HUES6 (cell line): ENCODE measurements around the gene C1QTNF2.

Source experiments
- H3K27ac ChIP-seq: 2 replicates; pipeline ENCODE4 v1.7.0; 2013; ENCODE audit warnings: low read depth, mild to moderate bottlenecking, low read length, inconsistent platforms
- H3K27me3 ChIP-seq: 2 replicates; pipeline ENCODE4 v1.6.1; 2013; ENCODE audit warnings: low read length; ENCODE audit not compliant: control insufficient read depth, insufficient read depth
- H3K36me3 ChIP-seq: 2 replicates; pipeline ENCODE4 v1.6.1; 2013; ENCODE audit warnings: low read length; ENCODE audit not compliant: control insufficient read depth, insufficient read depth
- H3K4me1 ChIP-seq: 2 replicates; pipeline ENCODE4 v1.6.1; 2013; ENCODE audit warnings: low read length; ENCODE audit not compliant: control insufficient read depth, insufficient read depth
- H3K4me3 ChIP-seq: 2 replicates; pipeline ENCODE4 v1.5.1; 2013; ENCODE audit warnings: low read depth, low read length
- H3K9ac ChIP-seq: one replicate; pipeline ENCODE4 v1.6.1; 2013; ENCODE audit warnings: mild to moderate bottlenecking, low read length
- H3K9me3 ChIP-seq: 2 replicates; pipeline ENCODE4 v1.6.1; 2013; ENCODE audit warnings: low read depth, low read length; ENCODE audit not compliant: control insufficient read depth, insufficient read depth

The C1QTNF2 gene

GRCh38 chr5:160369990-160370712, at the start of gene C1QTNF2:
TSS of gene C1QTNF2 (minus strand) at chr5:160370626. CDS start at chr5:160355011, 15,615 bp downstream.
- Histone ChIP-seq H3K9ac (peak within 1 kb of the TSS; percentile 10), H3K27ac (no peak within 1 kb of the TSS), H3K4me1 (peaks cover 4% of the 10 kb centered on the region), H3K9me3 (no peaks in the 10 kb centered on the region), H3K27me3 (peaks cover 51% of the 10 kb centered on the region), H3K36me3 (no peaks in the 10 kb centered on the region), H3K4me3 (peak within 1 kb of the TSS; percentile 55)

GRCh38 chr5:160420331-160420610, 49.8 kb upstream of the C1QTNF2 start:
- Histone ChIP-seq H3K27me3 (no peaks in the 10 kb centered on the region), H3K36me3 (peaks cover 27% of the 10 kb centered on the region), H3K27ac (no peak overlapping the region), H3K9ac (no peak overlapping the region), H3K4me1 (peaks cover 22% of the 10 kb centered on the region), H3K4me3 (peak overlapping the region; percentile 88; the same call in 1 of the 2 replicates), H3K9me3 (no peaks in the 10 kb centered on the region)

GRCh38 chr5:160419458-160420330, 49.3 kb upstream of the C1QTNF2 start:
- Histone ChIP-seq H3K4me3 (peak overlapping the region; percentile 88), H3K4me1 (peaks cover 22% of the 10 kb centered on the region)

GRCh38 chr5:160418561-160419457, 48.4 kb upstream of the C1QTNF2 start, which contains the start of gene SLU7:
TSS of gene SLU7 (minus strand) at chr5:160419081. CDS start at chr5:160415294, 3,787 bp downstream.
- Histone ChIP-seq H3K4me3 (peak within 1 kb of the TSS; percentile 88), H3K9ac (peak within 1 kb of the TSS; percentile 78), H3K27me3 (no peaks in the 10 kb centered on the region), H3K36me3 (peaks cover 22% of the 10 kb centered on the region), H3K4me1 (peaks cover 22% of the 10 kb centered on the region), H3K9me3 (no peaks in the 10 kb centered on the region), H3K27ac (peak within 1 kb of the TSS; percentile 75; the same call in 1 of the 2 replicates)

More at GRCh38 chr5:160419458-160420330, 49.3 kb upstream of the C1QTNF2 start:
- no peaks in the 10 kb centered on the region for H3K9me3 ChIP-seq
- peak overlapping the region; percentile 75; the same call in 1 of the 2 replicates for H3K27ac ChIP-seq
- peaks cover 24% of the 10 kb centered on the region for H3K36me3 ChIP-seq
- H3K9ac ChIP-seq, result peak overlapping the region; percentile 78
- H3K27me3 ChIP-seq, result no peaks in the 10 kb centered on the region

GRCh38 chr5:160399402-160400353, 29.3 kb upstream of the C1QTNF2 start, which contains the start of gene FAM200C:
TSS of gene FAM200C (minus strand) at chr5:160400054. CDS start at chr5:160395490, 4,564 bp downstream.
- H3K36me3 ChIP-seq, result peaks cover 30% of the 10 kb centered on the region

GRCh38 chr5:160398806-160399205, 28.4 kb upstream of the C1QTNF2 start:
- no peak overlapping the region; the same call in 1 of the 2 replicates for H3K27ac ChIP-seq
- H3K36me3 ChIP-seq, result peaks cover 21% of the 10 kb centered on the region
- peak overlapping the region; percentile 80 for H3K4me3 ChIP-seq
- peak overlapping the region; percentile 96 for H3K9ac ChIP-seq
- no peaks in the 10 kb centered on the region for H3K9me3 ChIP-seq
- H3K4me1 ChIP-seq, result peaks cover 5% of the 10 kb centered on the region
- H3K27me3 ChIP-seq, result no peaks in the 10 kb centered on the region

More at GRCh38 chr5:160399402-160400353, 29.3 kb upstream of the C1QTNF2 start, which contains the start of gene FAM200C:
- Histone ChIP-seq H3K27me3 (no peaks in the 10 kb centered on the region), H3K27ac (peak within 1 kb of the TSS; percentile 96), H3K4me3 (peak within 1 kb of the TSS; percentile 80), H3K9ac (peak within 1 kb of the TSS; percentile 96), H3K9me3 (no peaks in the 10 kb centered on the region), H3K4me1 (peaks cover 5% of the 10 kb centered on the region)

GRCh38 chr5:160397492-160397891, 27.1 kb upstream of the C1QTNF2 start:
- H3K27ac ChIP-seq, result no peak overlapping the region
- no peaks in the 10 kb centered on the region for H3K27me3 ChIP-seq
- H3K4me1 ChIP-seq, result peaks cover 5% of the 10 kb centered on the region
- H3K9me3 ChIP-seq, result no peaks in the 10 kb centered on the region
- peaks cover 12% of the 10 kb centered on the region; the same call in 1 of the 2 replicates for H3K36me3 ChIP-seq
- H3K9ac ChIP-seq, result no peak overlapping the region
- no peak overlapping the region for H3K4me3 ChIP-seq

GRCh38 chr5:160395111-160395510, 24.7 kb upstream of the C1QTNF2 start:
- Histone ChIP-seq H3K9ac (no peak overlapping the region), H3K4me3 (no peak overlapping the region)

GRCh38 chr5:160390787-160391696, 20.6 kb upstream of the C1QTNF2 start:
- H3K27ac ChIP-seq, result no peak overlapping the region
- H3K4me3 ChIP-seq, result no peak overlapping the region
- H3K27me3 ChIP-seq, result no peaks in the 10 kb centered on the region
- H3K9ac ChIP-seq, result no peak overlapping the region
- H3K4me1 ChIP-seq, result no peaks in the 10 kb centered on the region
- peaks cover 10% of the 10 kb centered on the region; the same call in 1 of the 2 replicates for H3K9me3 ChIP-seq
- no peaks in the 10 kb centered on the region for H3K36me3 ChIP-seq

More at GRCh38 chr5:160395111-160395510, 24.7 kb upstream of the C1QTNF2 start:
- Histone ChIP-seq H3K27me3 (no peaks in the 10 kb centered on the region), H3K9me3 (no peaks in the 10 kb centered on the region), H3K36me3 (no peaks in the 10 kb centered on the region), H3K27ac (no peak overlapping the region), H3K4me1 (peaks cover 5% of the 10 kb centered on the region)
